Keratinocyte (primary cell): Measurements from ENCODE around the gene FGFR3.

ENCODE experiments used
- EZH2 ChIP-seq: IDR thresholded peaks from one replicate; pipeline ENCODE4 v1.6.1; 2012; ENCODE audit warnings: inconsistent platforms, mild to moderate bottlenecking, low read length, moderate library complexity
- TF ChIP-seq, protein P1 (sequence below), 3 experiments: IDR thresholded peaks in 1 of 3; conservative IDR thresholded peaks in 1 of 3; optimal IDR thresholded peaks in 1 of 3; 2 replicates in 2 of 3; 3 replicates in 1 of 3; pipeline versions ENCODE3 to v1.5.1; 2011; ENCODE audit warnings: low read length in 3 of 3, mild to moderate bottlenecking in 3 of 3, moderate library complexity in 2 of 3, control low read depth in 1 of 3, inconsistent platforms in 1 of 3; ENCODE audit not compliant: insufficient read depth in 2 of 3; ENCODE audit errors: extremely low read depth in 1 of 3

DNA sequence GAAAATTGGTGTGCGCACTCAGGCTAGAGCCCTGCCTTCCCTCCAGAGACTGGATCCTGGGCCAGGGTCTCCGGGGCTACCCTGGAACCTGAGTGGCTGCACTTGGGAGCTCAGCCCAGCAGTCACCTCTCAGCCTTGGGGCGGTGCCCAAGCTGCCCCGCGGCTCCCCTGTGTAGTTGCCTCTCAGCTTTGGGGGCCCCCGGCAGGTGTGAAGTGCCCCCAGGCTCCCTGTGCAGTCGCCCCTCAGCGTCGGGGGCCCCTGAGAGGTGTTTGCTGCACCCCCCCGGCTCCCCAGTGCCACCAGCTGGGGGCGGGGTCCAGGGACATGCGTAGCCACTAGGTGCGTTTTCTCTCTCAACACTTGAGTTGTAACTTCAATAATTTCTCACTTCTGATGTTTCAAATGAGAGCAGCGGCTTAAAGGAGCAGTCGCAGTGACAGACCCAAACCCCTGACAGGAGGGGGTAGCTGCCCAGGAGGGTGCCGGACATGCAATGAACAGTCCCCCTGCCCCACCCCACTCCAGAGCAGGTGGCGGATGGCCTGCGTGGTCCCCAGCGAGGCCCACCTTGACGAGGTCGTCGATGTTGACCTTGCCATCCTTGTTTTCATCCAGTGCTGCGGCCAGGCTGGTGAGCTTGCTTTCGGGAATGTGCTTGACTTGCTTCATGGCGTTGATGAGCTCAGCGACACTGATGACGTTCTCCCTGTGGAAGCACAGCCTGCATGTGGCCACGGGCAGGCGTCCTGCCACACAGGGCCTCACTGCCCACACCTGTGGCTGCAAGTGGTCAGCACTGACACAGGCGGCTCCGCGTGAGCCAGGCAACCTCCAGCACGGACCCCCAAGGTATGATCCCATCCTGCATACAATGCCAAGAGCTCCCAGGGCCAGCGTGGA, 22.3 kb downstream of the FGFR3 start:
- TF ChIP-seq, protein P1, sequence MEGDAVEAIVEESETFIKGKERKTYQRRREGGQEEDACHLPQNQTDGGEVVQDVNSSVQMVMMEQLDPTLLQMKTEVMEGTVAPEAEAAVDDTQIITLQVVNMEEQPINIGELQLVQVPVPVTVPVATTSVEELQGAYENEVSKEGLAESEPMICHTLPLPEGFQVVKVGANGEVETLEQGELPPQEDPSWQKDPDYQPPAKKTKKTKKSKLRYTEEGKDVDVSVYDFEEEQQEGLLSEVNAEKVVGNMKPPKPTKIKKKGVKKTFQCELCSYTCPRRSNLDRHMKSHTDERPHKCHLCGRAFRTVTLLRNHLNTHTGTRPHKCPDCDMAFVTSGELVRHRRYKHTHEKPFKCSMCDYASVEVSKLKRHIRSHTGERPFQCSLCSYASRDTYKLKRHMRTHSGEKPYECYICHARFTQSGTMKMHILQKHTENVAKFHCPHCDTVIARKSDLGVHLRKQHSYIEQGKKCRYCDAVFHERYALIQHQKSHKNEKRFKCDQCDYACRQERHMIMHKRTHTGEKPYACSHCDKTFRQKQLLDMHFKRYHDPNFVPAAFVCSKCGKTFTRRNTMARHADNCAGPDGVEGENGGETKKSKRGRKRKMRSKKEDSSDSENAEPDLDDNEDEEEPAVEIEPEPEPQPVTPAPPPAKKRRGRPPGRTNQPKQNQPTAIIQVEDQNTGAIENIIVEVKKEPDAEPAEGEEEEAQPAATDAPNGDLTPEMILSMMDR (optimal IDR thresholded peaks at IDR 0.05 in 1 of 3, IDR thresholded peaks at IDR 0.05 in 1 of 3, conservative IDR thresholded peaks at IDR 0.05 in 1 of 3; ENCODE audit: extremely low read depth in 1 of 3, insufficient read depth in 2 of 3, low read length in 3 of 3), result no peak
- no peak for TF ChIP-seq EZH2
